Fibroblast of skin of back (primary cell): ENCODE results near the gene POLA1.
"Not testable (repeated sequence)": the region's sequence is repeated elsewhere in the genome, so short reads cannot be mapped to it uniquely, and the experiment has no call there.

ENCODE experiments used
- DNase-seq: peaks from one replicate; pipeline ENCODE4 v3.0.0-alpha.2; 2013

Gene POLA1

DNA sequence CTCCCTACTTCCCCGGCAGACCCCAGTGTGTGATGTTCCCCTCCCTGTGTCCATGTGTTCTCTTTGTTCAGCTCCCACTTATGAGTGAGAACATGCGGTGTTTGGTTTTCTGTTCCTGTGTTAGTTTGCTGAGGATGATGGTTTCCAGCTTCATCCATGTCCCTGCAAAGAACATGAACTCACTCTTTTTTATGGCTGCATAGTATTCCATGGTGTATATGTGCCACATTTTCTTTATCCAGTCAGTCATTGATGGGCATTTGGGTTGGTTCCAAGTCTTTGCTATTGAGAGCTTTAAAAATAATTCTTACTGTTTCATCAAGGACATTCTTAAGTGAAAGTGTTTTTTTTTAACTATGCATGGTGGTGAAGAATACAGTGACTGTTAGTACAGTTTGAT, 126.1 kb downstream of the POLA1 start:
- not testable (repeated sequence) for DNase-seq

- no peak for DNase-seq
Measured at GRCh38 chrX:24828147-24828546, 134.4 kb downstream of the POLA1 start.

GRCh38 chrX:24828600-24828999, 134.9 kb downstream of the POLA1 start:
- no peak for DNase-seq

DNA sequence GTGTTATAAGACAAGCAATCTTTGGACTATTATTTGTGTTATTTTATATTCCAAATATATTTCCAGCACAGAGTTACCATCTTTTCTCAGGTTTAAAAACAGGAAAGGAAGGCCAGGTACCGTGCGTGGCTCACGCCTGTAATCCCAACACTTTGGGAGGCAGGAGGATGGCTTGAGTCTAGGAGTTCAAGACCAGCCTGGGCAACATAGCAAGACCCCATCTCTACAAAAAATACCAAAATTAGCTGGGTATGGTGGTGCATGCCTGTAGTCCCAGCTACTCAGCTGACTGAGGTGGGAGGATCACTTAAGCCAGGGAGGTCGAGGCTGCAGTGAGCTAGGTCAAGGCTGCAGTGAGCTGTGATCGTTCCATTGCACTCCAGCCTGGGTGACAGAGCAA, 140.0 kb downstream of the POLA1 start:
- DNase-seq: no peak

DNA sequence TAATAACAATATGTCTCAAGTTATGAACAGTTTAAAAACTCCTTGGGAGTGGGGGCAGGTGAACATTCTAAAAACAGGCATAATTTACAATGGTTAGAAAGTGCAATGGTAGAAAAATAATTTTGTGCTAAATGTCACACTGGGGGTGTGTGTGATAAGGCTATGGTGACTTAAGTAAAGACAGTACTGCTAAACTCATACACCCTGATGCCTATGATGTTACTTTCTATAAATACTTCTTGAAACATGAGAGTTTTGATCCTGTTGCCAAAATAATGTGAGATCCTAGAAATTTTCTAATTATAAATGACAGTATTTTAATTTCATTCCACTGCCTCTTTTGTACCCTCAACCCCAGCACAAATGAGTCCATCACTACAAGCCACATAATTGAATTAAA, 144.2 kb downstream of the POLA1 start:
- no peak for DNase-seq

- DNase-seq: peak; percentile 29
Measured at GRCh38 chrX:24838629-24839028, 144.9 kb downstream of the POLA1 start.

GRCh38 chrX:24839331-24839730, 145.6 kb downstream of the POLA1 start:
- no peak for DNase-seq

DNA sequence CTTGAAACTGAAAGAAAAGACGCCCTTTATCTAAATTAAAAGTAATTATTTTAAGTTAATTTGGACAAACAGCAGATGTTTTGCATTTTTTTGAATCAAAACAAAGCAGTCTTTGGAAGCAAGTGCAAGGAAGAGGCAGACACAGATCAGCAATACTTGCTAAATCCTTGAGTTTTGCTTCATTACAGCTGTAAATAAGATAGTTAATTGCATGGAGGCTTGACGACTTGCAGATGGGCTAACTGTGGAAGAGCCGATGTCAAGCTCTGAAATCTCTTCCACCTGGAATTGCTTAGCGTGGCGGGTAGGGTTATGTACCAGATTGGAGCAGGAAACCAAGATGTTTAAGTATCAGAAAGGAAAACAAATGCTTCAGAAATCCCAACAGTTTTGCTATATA, 148.8 kb downstream of the POLA1 start:
- no peak for DNase-seq

DNA sequence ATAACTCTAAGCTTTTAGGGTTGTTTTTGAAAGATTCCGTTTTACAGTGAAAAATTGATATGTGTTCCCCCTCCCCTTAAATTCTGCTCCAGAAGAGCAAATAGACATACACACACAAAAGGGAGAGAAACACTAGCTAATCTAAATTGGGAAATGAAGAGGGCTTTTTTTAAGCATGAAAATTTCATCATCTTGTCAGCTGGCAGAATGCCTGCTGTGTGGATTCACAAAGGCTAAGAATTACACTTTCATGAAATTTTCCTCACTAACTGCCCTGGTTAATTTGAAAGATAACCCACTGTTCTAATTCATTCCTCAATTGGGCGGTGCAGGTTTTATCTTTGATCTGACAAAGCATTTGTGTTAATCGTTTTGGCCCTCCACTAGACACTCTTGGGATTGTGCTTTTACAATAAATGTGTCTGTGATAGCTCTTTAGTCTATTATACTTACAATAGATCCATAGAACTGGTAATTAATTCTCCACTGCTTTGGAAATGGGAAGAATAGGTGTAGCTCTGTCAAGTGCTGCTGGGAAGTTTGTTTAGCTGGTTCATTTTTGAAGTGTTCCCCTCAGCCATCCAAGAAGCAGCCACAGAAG, 152.9 kb downstream of the POLA1 start:
- no peak for DNase-seq

GRCh38 chrX:24851289-24851688, 157.6 kb downstream of the POLA1 start:
- DNase-seq: no peak

- no peak for DNase-seq
Measured at GRCh38 chrX:24851780-24852179, 158.1 kb downstream of the POLA1 start.

GRCh38 chrX:24858004-24858746, 164.5 kb downstream of the POLA1 start:
- DNase-seq: no peak

- DNase-seq: no peak
Measured at GRCh38 chrX:24859211-24859841, 165.6 kb downstream of the POLA1 start.

DNA sequence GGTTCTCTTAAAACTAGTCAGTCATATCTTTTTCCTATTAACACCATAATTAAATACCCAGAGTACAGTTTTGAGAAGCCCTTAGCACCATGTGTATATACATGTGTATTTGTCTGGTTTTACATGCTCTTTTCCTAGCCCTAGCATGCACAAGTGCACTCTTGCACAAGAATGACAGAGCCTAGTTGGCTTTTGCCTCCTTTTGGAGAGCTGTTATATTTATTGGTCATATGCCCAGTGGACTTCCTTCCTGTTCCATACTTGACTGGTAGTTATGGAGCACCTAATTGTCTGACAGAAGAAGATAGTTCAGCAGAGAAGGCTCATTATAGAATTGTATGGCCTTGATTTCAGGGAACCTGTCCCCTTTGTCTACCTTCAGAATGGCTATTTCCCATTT, 166.4 kb downstream of the POLA1 start:
- no peak for DNase-seq

GRCh38 chrX:24862343-24862742, 168.6 kb downstream of the POLA1 start:
- DNase-seq: no peak

DNA sequence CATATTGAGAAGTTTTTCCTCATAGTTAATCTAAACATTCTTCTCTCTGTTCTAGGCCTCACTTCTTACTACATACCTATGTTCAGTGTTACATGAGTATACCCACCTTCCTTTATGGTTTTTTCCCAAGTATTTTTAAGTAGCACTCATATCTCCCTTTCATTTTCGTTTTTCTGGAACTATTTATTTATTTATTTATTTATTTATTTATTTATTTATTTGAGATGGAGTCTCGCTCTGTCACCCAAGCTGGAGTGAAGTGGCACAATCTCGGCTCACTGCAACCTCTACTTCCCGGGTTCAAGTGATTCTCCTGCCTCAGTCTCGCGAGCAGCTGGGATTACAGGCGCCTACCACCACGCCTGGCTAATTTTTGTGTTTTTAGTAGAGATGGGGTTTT, 170.1 kb downstream of the POLA1 start:
- DNase-seq: not testable (repeated sequence)

DNA sequence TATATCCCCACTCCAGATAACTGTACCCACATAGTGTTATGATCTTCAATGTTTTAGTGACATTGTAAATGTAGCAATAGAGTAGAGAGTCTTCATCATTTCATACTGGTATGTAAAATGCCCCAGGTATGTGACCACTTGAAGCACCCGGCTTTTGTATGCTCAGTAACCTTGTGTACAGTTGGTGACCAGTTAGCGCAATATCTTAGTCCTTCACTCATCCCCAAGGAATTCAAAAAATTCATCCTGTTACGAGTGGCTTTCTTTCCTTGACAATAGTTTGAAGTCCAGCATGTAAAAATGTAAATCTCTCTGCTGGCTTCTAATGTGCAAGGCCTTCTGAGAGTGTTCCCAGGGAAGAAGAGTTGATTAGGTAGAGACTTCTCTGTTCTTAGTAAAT, 176.4 kb downstream of the POLA1 start:
- peak; percentile 57 for DNase-seq

DNA sequence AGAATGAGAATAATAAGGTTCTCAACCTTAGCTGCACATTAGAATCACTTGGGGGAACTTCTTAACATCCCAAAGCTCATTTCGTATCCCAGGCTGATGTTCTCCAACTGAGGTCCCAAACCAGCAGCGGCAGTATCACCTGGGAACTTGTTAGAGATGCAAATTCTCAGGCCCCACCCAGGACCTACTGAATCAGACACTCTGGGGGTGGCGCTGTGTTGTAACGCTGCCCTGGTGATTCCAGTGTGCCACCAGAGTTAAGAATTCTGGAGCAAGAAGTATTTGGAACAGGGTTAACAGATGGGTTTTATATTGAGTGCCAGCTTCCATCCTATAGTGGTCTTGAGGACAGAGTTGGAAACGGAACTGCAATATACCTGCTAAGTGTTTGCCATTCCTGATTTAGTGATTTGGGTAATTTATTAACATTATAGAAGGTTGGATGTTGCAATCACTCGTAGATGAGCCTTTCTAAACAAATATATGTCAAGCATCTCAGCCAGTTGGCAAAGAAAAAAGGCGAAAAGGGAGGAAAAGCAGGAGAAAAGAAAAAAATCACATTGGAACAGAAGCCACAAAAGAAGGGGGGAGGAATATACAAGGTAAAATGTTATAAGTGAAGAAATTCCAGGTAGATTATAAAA, 181.0 kb downstream of the POLA1 start:
- no peak for DNase-seq

DNA sequence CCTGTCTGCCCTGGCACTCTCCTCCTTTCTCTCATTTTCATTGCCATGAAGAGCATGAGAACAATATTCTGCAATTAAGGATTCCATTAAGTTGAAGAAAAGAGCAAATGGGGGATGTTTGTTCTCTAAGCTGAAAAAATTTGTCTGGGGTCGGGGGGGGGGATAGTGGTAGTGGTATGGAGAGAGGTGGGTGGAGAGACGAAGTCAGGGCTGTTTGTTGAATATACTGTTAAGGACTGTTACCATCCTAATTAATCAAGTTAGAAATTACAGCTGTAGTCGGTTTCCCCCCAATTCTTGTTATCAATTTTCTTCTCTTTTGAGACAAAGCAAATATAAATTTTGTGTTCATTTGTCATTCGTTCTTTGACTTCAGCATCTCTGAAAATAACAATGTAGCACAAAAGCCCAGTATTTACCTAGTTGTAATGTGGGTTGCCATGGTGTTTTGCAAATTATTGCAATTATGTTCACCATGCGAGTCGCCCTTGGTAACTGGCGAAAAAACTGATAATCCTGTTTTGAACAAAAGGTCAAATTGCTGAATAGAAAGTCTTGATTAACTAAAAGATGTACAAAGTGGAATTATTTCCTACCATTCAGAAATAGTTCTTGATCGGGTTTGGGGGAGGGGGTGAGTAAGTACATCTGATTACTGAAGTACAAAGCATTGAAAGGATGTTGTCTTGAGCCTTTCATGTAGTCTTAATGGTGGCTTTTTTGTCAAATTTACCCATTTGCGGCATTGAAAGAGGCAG, 183.0 kb downstream of the POLA1 start:
- no peak for DNase-seq

DNA sequence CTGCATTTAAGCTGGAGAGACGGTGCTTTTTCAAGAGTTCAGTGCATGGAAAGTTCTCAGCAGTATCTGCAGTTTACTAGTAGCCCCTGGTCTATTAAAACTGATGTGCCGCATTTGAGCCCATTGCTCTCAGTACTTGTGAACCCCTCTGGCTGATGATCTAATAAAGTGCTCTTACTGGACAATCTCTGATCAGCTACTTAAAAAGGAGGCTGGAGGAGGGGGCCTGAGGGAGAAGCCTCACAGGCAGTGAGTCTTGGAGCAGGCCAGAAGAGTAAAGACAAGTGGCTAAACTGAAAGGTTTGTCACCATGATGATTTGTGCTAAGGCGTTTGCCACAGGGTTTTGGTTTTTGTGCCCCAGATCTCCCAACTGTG, 183.6 kb downstream of the POLA1 start:
- DNase-seq: no peak

GRCh38 chrX:24877854-24878650, 184.3 kb downstream of the POLA1 start:
- DNase-seq: no peak

- DNase-seq: no peak
Measured at GRCh38 chrX:24879679-24880078, 186.0 kb downstream of the POLA1 start.
